Activated naive CD8-positive, alpha-beta T cell treated with anti-CD3 and anti-CD28 coated beads, Interleukin-2, amount 10 ng/mL, durations not matched to agents 7 days and 5 days (primary cell): ENCODE measurements around the gene NADSYN1. TPM values are rescaled to one million over a fixed set of nuclear protein-coding genes. Genes with fewer than 3 reads are reported as not detected.

Source experiments
- ATAC-seq: fragments of 150-1000 bp; cut with Tn5 transposase; one replicate; pipeline ENCODE4 v1.10.0; 2021; ENCODE audit warnings: low read depth, moderate library complexity
- POLR2A ChIA-PET: fragments of 350-600 bp; sonication (Branson Sonifier 250); formaldehyde crosslinking; loops from one replicate; lab custom pipeline; 2021; ENCODE audit warnings: antibody characterized with exemption; lab: Charles Lee
- DNase-seq: peaks from one replicate; pipeline ENCODE4 v3.0.0; 2021
- H3K27ac Mint-ChIP-seq: one replicate; pipeline ENCODE4 v1.8.0; 2022; ENCODE audit warnings: mild to moderate bottlenecking, mixed read lengths
- H3K27me3 Mint-ChIP-seq: one replicate; pipeline ENCODE4 v1.8.0; 2022; ENCODE audit warnings: mild to moderate bottlenecking, moderate library complexity, mixed read lengths
- H3K36me3 Mint-ChIP-seq: one replicate; pipeline ENCODE4 v1.8.0; 2021; ENCODE audit warnings: mild to moderate bottlenecking, mixed read lengths
- H3K4me1 Mint-ChIP-seq: one replicate; pipeline ENCODE4 v1.8.0; 2021; ENCODE audit warnings: mixed read lengths
- H3K4me3 Mint-ChIP-seq: one replicate; pipeline ENCODE4 v1.8.0; 2022; ENCODE audit warnings: mild to moderate bottlenecking, moderate library complexity, mixed read lengths
- H3K9me3 Mint-ChIP-seq: one replicate; pipeline ENCODE4 v1.8.0; 2021; ENCODE audit warnings: mixed read lengths
- total RNA-seq, 2 experiments: library from RNA; stranded (reverse); gene quantifications; one replicate each; pipeline ENCODE4 v1.2.3, GENCODE V29; 2021

The NADSYN1 gene
- total RNA-seq, 2 experiments from 2014 or later, result 172 to 186 TPM

GRCh38 chr11:71438650-71439049, 14.4 kb upstream of the NADSYN1 start:
- H3K4me1 Mint-ChIP-seq, result no peaks in the 10 kb centered on the region
- no peak overlapping the region for H3K27ac Mint-ChIP-seq
- ATAC-seq (no peak), DNase-seq (no peak)
- H3K36me3 Mint-ChIP-seq, result peaks cover 21% of the 10 kb centered on the region
- no peak overlapping the region for H3K4me3 Mint-ChIP-seq
- H3K27me3 Mint-ChIP-seq, result no peaks in the 10 kb centered on the region
- no peaks in the 10 kb centered on the region for H3K9me3 Mint-ChIP-seq
- POLR2A ChIA-PET, result no interaction called here

- ATAC-seq, result no peak
- POLR2A ChIA-PET, result interaction anchor here (0.9 kb wide), 1 partner anchor 12 kb away, joined by 4 read pairs; no protein-coding TSS in a partner anchor
- Mint-ChIP-seq H3K36me3 (peaks cover 21% of the 10 kb centered on the region), H3K27ac (peak overlapping the region; percentile 64), H3K9me3 (no peaks in the 10 kb centered on the region), H3K4me1 (peaks cover 2% of the 10 kb centered on the region), H3K4me3 (no peak overlapping the region), H3K27me3 (no peaks in the 10 kb centered on the region)
- no peak for DNase-seq
These were observed 12.8 kb upstream of the NADSYN1 start for GRCh38 chr11:71440021-71440755.

GRCh38 chr11:71441251-71441650, 11.8 kb upstream of the NADSYN1 start:
- Mint-ChIP-seq H3K4me3 (no peak overlapping the region), H3K36me3 (peaks cover 30% of the 10 kb centered on the region), H3K4me1 (peaks cover 4% of the 10 kb centered on the region), H3K27ac (no peak overlapping the region), H3K27me3 (no peaks in the 10 kb centered on the region), H3K9me3 (peaks cover 2% of the 10 kb centered on the region)
- no peak for DNase-seq
- ATAC-seq, result no peak
- POLR2A ChIA-PET, result no interaction called here

DNA sequence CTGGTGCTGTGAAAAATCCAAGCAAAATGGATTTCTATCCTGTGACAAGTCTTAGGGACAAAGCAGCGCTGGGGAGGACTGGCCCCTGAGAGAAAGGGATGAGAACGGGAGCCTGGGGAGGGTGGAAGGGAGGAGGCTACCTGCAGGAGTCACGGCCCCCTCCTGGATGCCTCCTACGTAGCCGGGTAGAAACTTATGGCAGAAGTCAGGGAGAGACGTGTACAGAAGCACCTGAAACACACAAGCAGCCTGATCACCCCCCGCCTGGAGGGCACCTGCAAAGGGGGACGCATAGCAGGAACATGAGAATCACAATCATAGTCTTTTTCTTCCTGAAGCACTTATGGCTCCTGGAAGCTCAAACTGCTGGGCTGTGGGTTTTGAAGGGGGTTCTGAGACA, 10.9 kb upstream of the NADSYN1 start:
- Mint-ChIP-seq H3K36me3 (peaks cover 39% of the 10 kb centered on the region), H3K9me3 (peaks cover 3% of the 10 kb centered on the region), H3K4me1 (peaks cover 9% of the 10 kb centered on the region), H3K27ac (peak overlapping the region; percentile 61), H3K4me3 (no peak overlapping the region), H3K27me3 (no peaks in the 10 kb centered on the region)
- POLR2A ChIA-PET, result no interaction called here
- DNase-seq (no peak), ATAC-seq (no peak)

DNA sequence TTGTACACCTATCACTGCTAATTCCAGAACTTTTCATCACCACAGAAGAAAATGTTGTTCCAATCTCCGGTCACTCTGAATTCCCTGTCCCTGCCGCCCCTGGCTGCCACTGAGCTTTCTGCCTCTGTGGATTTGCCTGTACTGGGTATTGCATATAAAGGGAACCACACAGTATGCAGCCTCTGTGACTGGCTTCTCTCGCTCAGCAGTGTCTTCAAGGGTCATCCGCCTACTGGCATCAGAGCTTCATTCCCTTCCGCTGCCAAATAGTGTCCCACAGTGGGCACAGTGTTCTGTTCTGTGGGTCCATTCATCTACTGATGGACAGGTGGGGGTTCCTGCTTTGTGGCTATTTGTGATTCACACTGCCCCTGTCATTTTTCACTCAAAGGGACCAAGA, 10.1 kb upstream of the NADSYN1 start:
- POLR2A ChIA-PET, result no interaction called here
- Mint-ChIP-seq H3K27ac (no peak overlapping the region), H3K9me3 (peaks cover 3% of the 10 kb centered on the region), H3K4me1 (peaks cover 15% of the 10 kb centered on the region), H3K36me3 (peaks cover 38% of the 10 kb centered on the region), H3K4me3 (no peak overlapping the region), H3K27me3 (no peaks in the 10 kb centered on the region)
- ATAC-seq (no peak), DNase-seq (no peak)

DNA sequence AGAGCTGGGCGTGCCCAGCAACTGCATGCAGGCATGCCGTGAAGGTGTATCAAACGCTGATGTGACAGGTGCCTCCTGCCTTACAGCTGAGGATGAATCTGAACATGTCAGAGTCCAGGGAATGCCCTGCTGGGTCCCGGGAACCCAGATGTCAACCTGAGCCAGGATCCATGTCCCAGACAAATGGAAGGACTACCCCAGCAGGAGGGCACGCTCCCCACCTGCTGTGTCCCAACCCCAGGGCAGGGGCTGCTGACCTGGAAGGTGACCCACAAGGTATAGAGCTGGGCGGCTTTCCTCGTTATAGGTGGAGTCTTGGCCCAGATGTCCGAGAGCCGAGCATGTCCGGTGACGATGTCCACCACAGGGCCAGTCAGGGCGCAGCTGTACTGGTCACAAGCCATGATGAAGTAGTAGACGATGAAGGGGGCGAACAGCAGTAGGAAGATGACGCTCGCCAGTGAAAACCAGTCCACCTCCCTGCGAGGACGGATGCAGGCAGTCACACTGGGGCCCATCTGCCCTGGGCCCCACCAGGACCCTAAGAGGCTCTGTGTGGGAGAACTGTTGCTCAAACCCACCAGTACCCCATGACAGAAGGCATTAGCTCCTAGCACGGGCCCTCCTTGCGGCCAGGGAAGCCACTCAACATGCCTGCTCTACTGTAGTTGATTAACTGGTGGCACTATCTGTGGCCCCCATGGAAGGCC, 9.1 kb upstream of the NADSYN1 start:
- ATAC-seq (no peak), DNase-seq (no peak)
- Mint-ChIP-seq H3K27ac (no peak overlapping the region), H3K36me3 (peaks cover 38% of the 10 kb centered on the region), H3K4me1 (peaks cover 15% of the 10 kb centered on the region), H3K27me3 (no peaks in the 10 kb centered on the region), H3K4me3 (no peak overlapping the region), H3K9me3 (peaks cover 3% of the 10 kb centered on the region)
- POLR2A ChIA-PET, result interaction anchor here (1.1 kb wide), 1 partner anchor 9 kb away, joined by 3 read pairs; the partner anchor contains the start of gene NADSYN1

- peaks cover 3% of the 10 kb centered on the region for H3K9me3 Mint-ChIP-seq
- no peak overlapping the region for H3K27ac Mint-ChIP-seq
- POLR2A ChIA-PET, result interaction anchor here (1.1 kb wide), 1 partner anchor 8 kb away, joined by 3 read pairs; the partner anchor contains the start of gene NADSYN1
- peaks cover 37% of the 10 kb centered on the region for H3K36me3 Mint-ChIP-seq
- ATAC-seq, result no peak
- no peak for DNase-seq
- peaks cover 21% of the 10 kb centered on the region for H3K4me1 Mint-ChIP-seq
- no peak overlapping the region for H3K4me3 Mint-ChIP-seq
- no peaks in the 10 kb centered on the region for H3K27me3 Mint-ChIP-seq
These were observed 8.2 kb upstream of the NADSYN1 start for GRCh38 chr11:71444811-71445210.

DNA sequence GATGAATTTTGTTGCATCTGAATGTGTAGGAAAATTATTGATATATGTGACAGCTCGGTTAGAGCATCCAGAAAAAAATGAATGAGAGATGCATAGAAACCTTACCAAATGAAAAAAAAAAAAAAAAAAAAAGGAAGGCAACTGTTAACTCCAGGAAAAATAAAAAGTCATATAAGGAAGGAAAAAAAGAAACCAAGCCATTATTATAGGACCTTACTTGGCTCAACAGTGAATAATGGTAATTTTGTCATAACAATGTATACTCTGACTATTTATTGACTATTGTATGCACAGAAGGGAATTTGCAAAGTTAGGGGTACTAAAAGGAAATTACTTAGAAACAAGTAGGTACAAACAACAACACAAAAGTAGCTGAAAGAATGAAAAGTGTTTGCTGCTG, 6.9 kb upstream of the NADSYN1 start:
- Mint-ChIP-seq H3K27me3 (no peaks in the 10 kb centered on the region), H3K9me3 (peaks cover 3% of the 10 kb centered on the region), H3K27ac (no peak overlapping the region), H3K4me3 (no peak overlapping the region), H3K36me3 (peaks cover 29% of the 10 kb centered on the region), H3K4me1 (peaks cover 29% of the 10 kb centered on the region)
- POLR2A ChIA-PET, result no interaction called here
- ATAC-seq (no peak), DNase-seq (no peak)

- Mint-ChIP-seq H3K4me3 (peak overlapping the region; percentile 84), H3K27me3 (no peaks in the 10 kb centered on the region), H3K9me3 (peaks cover 3% of the 10 kb centered on the region), H3K36me3 (peaks cover 28% of the 10 kb centered on the region), H3K4me1 (peaks cover 37% of the 10 kb centered on the region), H3K27ac (peak overlapping the region; percentile 83)
- ATAC-seq, result no peak
- POLR2A ChIA-PET, result interaction anchor here (0.5 kb wide), 1 partner anchor 1723 kb away, joined by 3 read pairs; no protein-coding TSS in a partner anchor
- no peak for DNase-seq
These were observed 5.9 kb upstream of the NADSYN1 start for GRCh38 chr11:71446942-71447688.

GRCh38 chr11:71447791-71448256, 5.2 kb upstream of the NADSYN1 start:
- POLR2A ChIA-PET, result interaction anchor here (0.5 kb wide), 1 partner anchor 1722 kb away, joined by 3 read pairs; no protein-coding TSS in a partner anchor
- H3K36me3 Mint-ChIP-seq, result peaks cover 25% of the 10 kb centered on the region

DNA sequence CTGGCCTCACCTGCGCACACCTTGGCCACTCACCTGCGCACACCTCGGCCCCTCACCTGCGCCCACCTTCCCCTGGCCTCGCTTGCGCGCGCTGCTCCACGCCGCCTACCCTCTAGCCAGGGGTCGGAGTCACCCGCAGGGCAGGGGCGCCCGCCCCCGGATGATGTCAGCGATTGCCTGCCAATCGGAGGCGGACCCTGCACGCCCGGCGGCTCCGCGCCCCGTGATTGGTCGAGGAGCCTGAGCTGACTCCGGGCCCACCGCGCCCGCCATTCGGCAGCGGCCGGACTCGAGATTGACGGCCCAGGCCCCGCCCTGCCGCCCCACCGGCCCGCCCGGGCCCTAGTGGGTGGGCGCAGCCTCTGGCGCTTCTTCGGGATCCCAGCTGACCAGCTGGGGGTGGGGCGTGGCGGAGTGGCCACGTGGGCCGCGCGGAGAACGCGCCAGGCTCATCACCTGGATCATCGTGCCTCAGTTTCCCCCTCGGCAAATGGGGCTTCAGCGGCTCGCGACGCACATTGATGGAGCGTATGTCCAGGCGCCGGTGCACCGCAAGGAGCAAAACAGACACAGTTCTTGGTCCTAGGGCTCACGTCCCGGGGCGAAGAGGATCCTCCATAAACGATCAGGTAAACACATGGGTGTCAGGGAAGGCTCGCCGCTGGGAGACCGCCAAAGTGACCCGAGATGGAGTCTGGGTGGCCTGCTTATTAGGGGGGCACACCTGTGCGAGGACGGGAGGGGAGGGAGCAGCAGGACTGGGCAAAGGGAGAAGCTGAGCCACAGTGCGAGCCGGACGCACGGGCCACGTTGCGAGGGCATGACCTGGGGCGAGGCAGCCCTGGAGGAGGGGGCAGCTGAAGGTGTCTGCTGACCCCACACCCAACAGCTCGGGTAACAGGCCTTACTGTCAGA, 4.5 kb upstream of the NADSYN1 start, which contains the start of gene DHCR7:
Gene DHCR7 (minus strand): TSS at position 137 of the 915 bp plus-strand sequence. CDS start 3,441 bp downstream, outside the sequence.
- Mint-ChIP-seq H3K36me3 (peaks cover 22% of the 10 kb centered on the region), H3K27me3 (no peaks in the 10 kb centered on the region), H3K4me3 (peak within 1 kb of the TSS; percentile 84), H3K27ac (peak within 1 kb of the TSS; percentile 83), H3K9me3 (peaks cover 3% of the 10 kb centered on the region), H3K4me1 (peaks cover 39% of the 10 kb centered on the region)
- POLR2A ChIA-PET, result interaction anchor here (0.7 to 1.0 kb wide), 2 partner anchors 1245 to 1773 kb away, joined by 3 read pairs; partner anchors contain the start of gene LTO1
- peak; percentile 96 for DNase-seq
- peak; percentile 87 for ATAC-seq

More at GRCh38 chr11:71447791-71448256, 5.2 kb upstream of the NADSYN1 start:
- Mint-ChIP-seq H3K9me3 (peaks cover 3% of the 10 kb centered on the region), H3K27me3 (no peaks in the 10 kb centered on the region), H3K4me3 (peak overlapping the region; percentile 84), H3K4me1 (peaks cover 39% of the 10 kb centered on the region), H3K27ac (peak overlapping the region; percentile 83)
- DNase-seq (peak; percentile 65), ATAC-seq (peak; percentile 39)

GRCh38 chr11:71449596-71449995, 3.4 kb upstream of the NADSYN1 start:
- DNase-seq, result peak; percentile 23
- Mint-ChIP-seq H3K36me3 (peaks cover 23% of the 10 kb centered on the region), H3K27ac (peak overlapping the region; percentile 83), H3K4me1 (peaks cover 43% of the 10 kb centered on the region), H3K27me3 (no peaks in the 10 kb centered on the region), H3K4me3 (peak overlapping the region; percentile 84), H3K9me3 (peaks cover 3% of the 10 kb centered on the region)
- POLR2A ChIA-PET, result interaction anchor here (1.0 kb wide), 1 partner anchor 1774 kb away, joined by 3 read pairs; the partner anchor contains the start of gene LTO1
- ATAC-seq, result no peak
